ENCODE data around the gene BMP6.
"Not testable (repeated sequence)": the region's sequence is repeated elsewhere in the genome, so short reads cannot be mapped to it uniquely, and the experiment has no call there.

The BMP6 gene

DNA sequence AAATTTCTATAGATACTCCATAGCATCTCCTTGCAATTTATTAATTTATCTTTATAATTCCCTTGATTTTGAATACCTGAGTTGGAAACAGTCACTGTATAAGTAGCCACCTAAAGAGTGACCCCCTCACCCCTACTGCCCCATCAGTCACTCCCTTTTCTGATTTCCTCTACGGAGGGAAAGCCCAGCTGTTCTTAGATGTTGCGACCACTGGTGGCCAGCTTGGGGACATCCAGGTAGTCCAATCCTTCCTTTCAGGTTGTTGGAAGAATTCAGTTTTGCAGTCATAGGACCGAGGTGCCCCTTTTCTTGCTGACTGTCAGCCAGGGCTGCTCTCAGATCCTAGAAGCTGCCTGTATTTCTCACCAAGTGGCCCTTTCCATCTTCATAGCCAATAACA is 87.8 kb downstream of the BMP6 start:
- TF ChIP-seq CTCF (IDR thresholded peaks at IDR 0.05; ENCODE audit: low read depth, low read length, missing control alignments): no peak
- no peak for DNase-seq (ENCODE audit: extremely low read depth, low read depth)

GRCh38 chr6:7815716-7816115 is 89.8 kb downstream of the BMP6 start:
- H3K4me3 ChIP-seq (replicated peaks; ENCODE audit: low read depth, low read length): no peak overlapping the region
- TF ChIP-seq CTCF (IDR thresholded peaks at IDR 0.05; ENCODE audit: low read depth, low read length, missing control alignments): no peak
- no peak for DNase-seq (ENCODE audit: extremely low read depth, low read depth)

More for the DNA sequence above, 87.8 kb downstream of the BMP6 start:
- no peak overlapping the region for H3K4me3 ChIP-seq (replicated peaks; ENCODE audit: low read depth, low read length)

- H3K4me3 ChIP-seq (replicated peaks; ENCODE audit: low read depth, low read length); DNase-seq (ENCODE audit: extremely low read depth, low read depth): not testable (repeated sequence)
Measured at GRCh38 chr6:7817184-7817583, 91.3 kb downstream of the BMP6 start.

- no peak for DNase-seq (ENCODE audit: extremely low read depth, low read depth)
- TF ChIP-seq CTCF (IDR thresholded peaks at IDR 0.05; ENCODE audit: low read depth, low read length, missing control alignments): no peak
- H3K4me3 ChIP-seq (replicated peaks; ENCODE audit: low read depth, low read length): no peak overlapping the region
Measured at GRCh38 chr6:7818257-7819214, 92.6 kb downstream of the BMP6 start.

GRCh38 chr6:7819431-7820015 is 93.6 kb downstream of the BMP6 start:
- no peak overlapping the region for H3K4me3 ChIP-seq (replicated peaks; ENCODE audit: low read depth, low read length)
- DNase-seq (ENCODE audit: extremely low read depth, low read depth): no peak

DNA sequence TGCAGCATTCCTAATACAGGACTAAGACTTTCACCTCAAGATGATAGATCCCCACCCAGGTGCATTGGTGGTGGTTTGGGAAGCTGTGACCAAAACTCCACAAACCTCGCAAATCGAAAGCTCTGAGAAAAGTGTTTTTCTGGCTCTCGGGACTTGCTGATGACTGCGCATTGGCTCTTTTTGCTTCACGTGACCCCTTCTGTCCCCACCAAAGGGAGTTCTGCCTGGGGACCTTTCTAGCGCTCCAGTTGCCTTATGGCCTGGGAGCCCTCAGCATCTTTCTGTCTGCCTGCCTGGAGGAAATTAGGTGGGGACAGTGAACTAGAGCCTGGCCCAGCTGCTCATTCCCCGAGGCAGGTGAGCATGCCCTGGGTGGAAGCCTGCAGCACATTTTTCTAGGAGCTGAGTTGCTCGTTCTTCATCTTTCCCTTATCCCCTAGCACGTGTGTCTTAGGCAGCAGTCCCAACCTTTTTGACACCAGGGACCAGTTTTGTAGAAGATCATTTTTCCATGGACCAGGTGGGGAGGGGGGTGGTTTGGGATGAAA is 94.5 kb downstream of the BMP6 start:
- H3K4me3 ChIP-seq (replicated peaks; ENCODE audit: low read depth, low read length): no peak overlapping the region
- no peak for TF ChIP-seq CTCF (IDR thresholded peaks at IDR 0.05; ENCODE audit: low read depth, low read length, missing control alignments)
- DNase-seq (ENCODE audit: extremely low read depth, low read depth): no peak

More at GRCh38 chr6:7819431-7820015, 93.6 kb downstream of the BMP6 start:
- no peak for TF ChIP-seq CTCF (IDR thresholded peaks at IDR 0.05; ENCODE audit: low read depth, low read length, missing control alignments)

DNA sequence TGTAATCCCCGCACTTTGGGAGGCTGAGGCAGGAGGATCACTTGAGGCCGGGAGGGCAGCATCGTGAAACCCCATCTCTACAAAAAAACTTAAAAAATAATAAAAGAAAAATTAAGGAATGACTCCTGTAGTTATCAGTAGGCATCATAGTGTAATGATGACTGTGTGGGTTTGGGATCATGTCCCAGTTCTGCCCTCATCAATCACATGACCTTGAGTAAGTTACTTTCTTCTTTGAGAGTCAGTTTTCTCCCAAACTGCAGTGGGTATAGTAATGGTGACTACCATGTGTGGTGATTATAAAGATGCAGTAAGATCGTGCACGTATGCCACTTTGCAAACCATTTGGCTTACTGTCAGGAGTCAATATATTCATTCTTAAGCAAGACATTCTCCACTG is 95.5 kb downstream of the BMP6 start:
- TF ChIP-seq CTCF (IDR thresholded peaks at IDR 0.05; ENCODE audit: low read depth, low read length, missing control alignments): no peak
- no peak overlapping the region for H3K4me3 ChIP-seq (replicated peaks; ENCODE audit: low read depth, low read length)
- DNase-seq (ENCODE audit: extremely low read depth, low read depth): no peak
